MM.1S (cell line): Measurements from ENCODE around the gene CISD1.

Experiments
- CTCF ChIP-seq: fragments of 300-600 bp; sonication (generic); IDR thresholded peaks from 2 replicates; pipeline ENCODE4 v1.5.1; 2016; ENCODE audit warnings: antibody characterized with exemption, low read length, mixed read lengths
- EZH2 ChIP-seq: fragments of 300-600 bp; sonication (generic); optimal IDR thresholded peaks from 2 replicates; pipeline ENCODE3; 2017; ENCODE audit warnings: low read depth, mild to moderate bottlenecking, antibody characterized with exemption, low read length, mixed read lengths

GRCh38 chr10:58311026-58311425, 42.1 kb downstream of the CISD1 start:
- no peak for TF ChIP-seq EZH2
- no peak for TF ChIP-seq CTCF
